H9 (cell line): Measurements from ENCODE around the gene VIPR2. TPM values are rescaled to one million over a fixed set of nuclear protein-coding genes. Genes with fewer than 3 reads are reported as not detected.
"Not testable (repeated sequence)": the region's sequence is repeated elsewhere in the genome, so short reads cannot be mapped to it uniquely, and the experiment has no call there.

Experiments used
- DNase-seq: peaks from one replicate; pipeline ENCODE4 v3.0.0-alpha.2; 2017
- H2AFZ ChIP-seq: one replicate; pipeline ENCODE4 v1.6.1; 2013; ENCODE audit warnings: mild to moderate bottlenecking, low read length, control low read depth, moderate library complexity
- H2AK5ac ChIP-seq: 2 replicates; pipeline ENCODE4 v1.6.1; 2013; ENCODE audit warnings: low read length, control low read depth, mixed read lengths; ENCODE audit not compliant: insufficient read length
- H2BK120ac ChIP-seq: one replicate; pipeline ENCODE4 v1.6.1; 2013; ENCODE audit warnings: low read depth, mild to moderate bottlenecking, low read length, control low read depth, inconsistent platforms; ENCODE audit not compliant: poor library complexity, severe bottlenecking
- H2BK12ac ChIP-seq: 2 replicates; pipeline ENCODE4 v1.6.1; 2013; ENCODE audit warnings: low read length, control low read depth, mixed read lengths, low read depth; ENCODE audit not compliant: insufficient read length
- H2BK15ac ChIP-seq: 2 replicates; pipeline ENCODE4 v1.6.1; 2013; ENCODE audit warnings: low read depth, low read length, control low read depth
- H2BK20ac ChIP-seq: one replicate; pipeline ENCODE4 v1.6.1; 2013; ENCODE audit warnings: low read depth, mild to moderate bottlenecking, low read length, control low read depth, inconsistent platforms; ENCODE audit not compliant: poor library complexity, severe bottlenecking
- H2BK5ac ChIP-seq: 2 replicates; pipeline ENCODE4 v1.6.1; 2013; ENCODE audit warnings: low read length, control low read depth, mixed read lengths; ENCODE audit not compliant: insufficient read length
- H3K14ac ChIP-seq: 2 replicates; pipeline ENCODE4 v1.6.1; 2013; ENCODE audit warnings: low read length, control low read depth; ENCODE audit not compliant: insufficient read depth
- H3K18ac ChIP-seq: 2 replicates; pipeline ENCODE4 v1.6.1; 2013; ENCODE audit warnings: low read depth, mild to moderate bottlenecking, mixed read lengths, low read length, control low read depth; ENCODE audit not compliant: insufficient read length
- H3K23ac ChIP-seq: 2 replicates; pipeline ENCODE4 v1.6.1; 2013; ENCODE audit warnings: low read length, control low read depth, mixed read lengths, low read depth; ENCODE audit not compliant: insufficient read length
- H3K23me2 ChIP-seq: 2 replicates; pipeline ENCODE4 v1.6.1; 2013; ENCODE audit warnings: low read depth, mild to moderate bottlenecking, mixed read lengths, low read length, control low read depth; ENCODE audit not compliant: insufficient read length, poor library complexity, severe bottlenecking
- H3K27ac ChIP-seq: 2 replicates; pipeline ENCODE4 v1.5.1; 2013; ENCODE audit warnings: low read length, control low read depth, mixed read lengths, low read depth; ENCODE audit not compliant: insufficient read length
- H3K27me3 ChIP-seq: 2 replicates; pipeline ENCODE4 v1.6.1; 2013; ENCODE audit warnings: low read length, control low read depth, inconsistent platforms; ENCODE audit not compliant: insufficient read depth
- H3K4ac ChIP-seq: 2 replicates; pipeline ENCODE4 v1.6.1; 2013; ENCODE audit warnings: low read depth, mild to moderate bottlenecking, control low read depth, inconsistent platforms, low read length, moderate library complexity
- H3K4me1 ChIP-seq: 2 replicates; pipeline ENCODE4 v1.6.1; 2013; ENCODE audit warnings: low read length, control low read depth, inconsistent platforms; ENCODE audit not compliant: insufficient read depth
- H3K4me2 ChIP-seq: 2 replicates; pipeline ENCODE4 v1.6.1; 2013; ENCODE audit warnings: low read length, control low read depth, mixed read lengths; ENCODE audit not compliant: insufficient read length, insufficient read depth
- H3K56ac ChIP-seq: 2 replicates; pipeline ENCODE4 v1.6.1; 2013; ENCODE audit warnings: low read depth, mild to moderate bottlenecking, mixed read lengths, low read length, control low read depth; ENCODE audit not compliant: insufficient read length
- H3K79me1 ChIP-seq: 2 replicates; pipeline ENCODE4 v1.6.1; 2013; ENCODE audit warnings: low read depth, mild to moderate bottlenecking, moderate library complexity, low read length, control low read depth, inconsistent platforms; ENCODE audit not compliant: insufficient read depth, poor library complexity, severe bottlenecking
- H3K79me2 ChIP-seq: 2 replicates; pipeline ENCODE4 v1.6.1; 2013; ENCODE audit warnings: low read length, control low read depth, inconsistent platforms; ENCODE audit not compliant: insufficient read depth
- H3K9ac ChIP-seq: 2 replicates; pipeline ENCODE4 v1.6.1; 2013; ENCODE audit warnings: low read length, control low read depth, mixed read lengths; ENCODE audit not compliant: insufficient read length; ENCODE audit errors: extremely low read depth
- H3K9me3 ChIP-seq: one replicate; pipeline ENCODE4 v1.6.1; 2013; ENCODE audit warnings: low read depth, low read length, inconsistent platforms; ENCODE audit not compliant: control insufficient read depth
- H3T11ph ChIP-seq: one replicate; pipeline ENCODE4 v1.6.1; 2013; ENCODE audit warnings: mild to moderate bottlenecking, low read length, control low read depth, inconsistent platforms
- H4K20me1 ChIP-seq: one replicate; pipeline ENCODE4 v1.6.1; 2013; ENCODE audit not compliant: control insufficient read depth, insufficient read length, insufficient read depth
- H4K5ac ChIP-seq: 2 replicates; pipeline ENCODE4 v1.6.1; 2013; ENCODE audit warnings: low read depth, mild to moderate bottlenecking, mixed read lengths, low read length, control low read depth; ENCODE audit not compliant: insufficient read length
- H4K8ac ChIP-seq: replicated peaks from 2 replicates; pipeline ENCODE4 v1.6.1; 2013; ENCODE audit warnings: low read length, control low read depth, mixed read lengths, low read depth; ENCODE audit not compliant: insufficient read length
- H4K91ac ChIP-seq: 2 replicates; pipeline ENCODE4 v1.6.1; 2013; ENCODE audit warnings: low read depth, mild to moderate bottlenecking, moderate library complexity, mixed read lengths, low read length, control low read depth; ENCODE audit not compliant: insufficient read length
- H3K27ac Mint-ChIP-seq, 3 experiments: 2 replicates in 2 of 3; 3 replicates in 1 of 3; pipeline ENCODE4 v1.8.0; 2020 to 2021; ENCODE audit warnings: mixed read lengths in 3 of 3, mild to moderate bottlenecking in 1 of 3, moderate library complexity in 1 of 3
- H3K27me3 Mint-ChIP-seq: 2 replicates; pipeline ENCODE4 v1.8.0; 2021; ENCODE audit warnings: low read depth, mild to moderate bottlenecking, moderate library complexity, mixed read lengths
- H3K36me3 Mint-ChIP-seq, 3 experiments: 2 replicates in 2 of 3; 3 replicates in 1 of 3; pipeline ENCODE4 v1.8.0; 2020 to 2021; ENCODE audit warnings: low read depth in 3 of 3, mixed read lengths in 3 of 3; ENCODE audit not compliant: insufficient read depth in 1 of 3
- H3K4me1 Mint-ChIP-seq, 2 experiments: 2 replicates each; pipeline ENCODE4 v1.8.0; 2020; ENCODE audit warnings: mixed read lengths in 2 of 2
- H3K4me3 Mint-ChIP-seq, 2 experiments: 2 replicates in 1 of 2; 3 replicates in 1 of 2; pipeline ENCODE4 v1.8.0; 2020 to 2021; ENCODE audit warnings: mild to moderate bottlenecking in 2 of 2, mixed read lengths in 2 of 2, moderate library complexity in 1 of 2
- H3K9me3 Mint-ChIP-seq, 2 experiments: 2 replicates in 1 of 2; 3 replicates in 1 of 2; pipeline ENCODE4 v1.8.0; 2020; ENCODE audit warnings: mild to moderate bottlenecking in 2 of 2, mixed read lengths in 2 of 2, moderate library complexity in 1 of 2
- WGBS: extraction: QIAGEN DNeasy Blood & Tissue Kit; methylation state at CpG from one replicate; pipeline ENCODE4 v1.1.7; 2013; ENCODE audit warnings: missing lambda C conversion rate, low lambda C conversion rate, mixed read lengths; ENCODE audit not compliant: insufficient read length; ENCODE audit errors: extremely low coverage; 5-methylcytosine and 5-hydroxymethylcytosine counted together
- total RNA-seq: library from RNA; stranded (reverse); gene quantifications from 2 replicates; pipeline ENCODE4 v1.2.1, GENCODE V29; 2021
- TF ChIP-seq, protein P1 (sequence below): fragments of 200-600 bp; sonication (generic); conservative IDR thresholded peaks from 3 replicates; pipeline ENCODE4 v1.8.0; 2021; ENCODE audit warnings: antibody characterized with exemption, mild to moderate bottlenecking

Gene VIPR2
- total RNA-seq, 1 experiment from 2014 or later = 1.6 TPM

DNA sequence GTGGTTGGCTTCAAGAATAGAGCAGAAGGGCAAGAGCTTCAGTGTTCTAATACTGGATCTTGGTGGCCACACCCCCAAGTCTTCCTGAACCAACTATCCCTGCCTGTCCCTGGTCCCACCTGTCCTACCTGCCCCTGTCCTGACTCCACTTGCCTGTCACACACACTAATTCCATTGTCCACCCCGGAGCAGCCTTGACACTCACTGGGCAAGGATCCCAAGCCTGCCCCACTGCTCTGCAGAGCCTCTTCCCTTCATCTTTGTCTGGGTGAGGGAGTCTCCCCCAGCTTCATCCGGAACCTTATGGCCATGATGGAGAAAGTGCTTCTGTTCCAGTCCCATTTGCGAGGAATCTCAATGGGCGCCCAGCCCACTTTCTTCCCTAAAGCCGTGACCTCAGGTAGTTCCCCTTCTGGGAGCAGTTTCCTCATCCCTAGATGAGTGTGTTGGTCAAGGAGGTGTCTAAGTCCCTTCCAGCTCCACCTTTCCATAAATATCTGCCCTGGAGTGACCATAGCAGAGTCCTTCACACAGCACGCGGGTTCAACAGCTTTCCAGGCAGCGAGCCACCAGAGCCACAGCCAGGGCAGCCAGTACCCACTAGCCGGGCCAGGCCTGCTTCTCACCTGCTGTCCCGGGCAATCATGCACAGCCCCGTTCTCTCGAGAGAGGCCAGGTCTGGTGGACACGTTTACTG lies 61.5 kb downstream of the VIPR2 start:
- Mint-ChIP-seq H3K4me1 (no peaks in the 10 kb centered on the region; a peak in 1 of 4 replicates), H3K27me3 (peaks cover 10% of the 10 kb centered on the region; the same call in 1 of the 2 replicates), H3K36me3 (no peaks in the 10 kb centered on the region; a peak in 1 of 7 replicates), H3K9me3 (no peaks in the 10 kb centered on the region; a peak in 1 of 5 replicates), H3K27ac (no peak overlapping the region), H3K4me3 (no peak overlapping the region)
- Histone ChIP-seq H3K23ac (no peak overlapping the region), H3K23me2 (no peaks in the 10 kb centered on the region), H3K27ac (no peak overlapping the region), H3K14ac (no peak overlapping the region), H2BK15ac (no peak overlapping the region), H3T11ph (no peak overlapping the region), H4K8ac (no peak overlapping the region), H2BK12ac (no peak overlapping the region), H3K4me1 (no peaks in the 10 kb centered on the region), H4K20me1 (no peaks in the 10 kb centered on the region), H3K79me2 (no peaks in the 10 kb centered on the region), H3K27me3 (no peaks in the 10 kb centered on the region), H3K4me2 (no peak overlapping the region), H3K4ac (no peak overlapping the region), H2BK5ac (no peak overlapping the region), H2AK5ac (no peak overlapping the region), H4K91ac (no peak overlapping the region), H3K56ac (no peak overlapping the region), H3K18ac (no peak overlapping the region), H2BK20ac (no peak overlapping the region), H2AFZ (no peak overlapping the region), H3K79me1 (no peaks in the 10 kb centered on the region), H3K9me3 (no peaks in the 10 kb centered on the region), H3K9ac (no peak overlapping the region), H2BK120ac (no peak overlapping the region), H4K5ac (no peak overlapping the region)
- TF ChIP-seq, protein P1, sequence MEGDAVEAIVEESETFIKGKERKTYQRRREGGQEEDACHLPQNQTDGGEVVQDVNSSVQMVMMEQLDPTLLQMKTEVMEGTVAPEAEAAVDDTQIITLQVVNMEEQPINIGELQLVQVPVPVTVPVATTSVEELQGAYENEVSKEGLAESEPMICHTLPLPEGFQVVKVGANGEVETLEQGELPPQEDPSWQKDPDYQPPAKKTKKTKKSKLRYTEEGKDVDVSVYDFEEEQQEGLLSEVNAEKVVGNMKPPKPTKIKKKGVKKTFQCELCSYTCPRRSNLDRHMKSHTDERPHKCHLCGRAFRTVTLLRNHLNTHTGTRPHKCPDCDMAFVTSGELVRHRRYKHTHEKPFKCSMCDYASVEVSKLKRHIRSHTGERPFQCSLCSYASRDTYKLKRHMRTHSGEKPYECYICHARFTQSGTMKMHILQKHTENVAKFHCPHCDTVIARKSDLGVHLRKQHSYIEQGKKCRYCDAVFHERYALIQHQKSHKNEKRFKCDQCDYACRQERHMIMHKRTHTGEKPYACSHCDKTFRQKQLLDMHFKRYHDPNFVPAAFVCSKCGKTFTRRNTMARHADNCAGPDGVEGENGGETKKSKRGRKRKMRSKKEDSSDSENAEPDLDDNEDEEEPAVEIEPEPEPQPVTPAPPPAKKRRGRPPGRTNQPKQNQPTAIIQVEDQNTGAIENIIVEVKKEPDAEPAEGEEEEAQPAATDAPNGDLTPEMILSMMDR = no peak
- DNase-seq = peak; percentile 17
- no CpG with 5 or more reads among the region's 13 CpGs for WGBS

DNA sequence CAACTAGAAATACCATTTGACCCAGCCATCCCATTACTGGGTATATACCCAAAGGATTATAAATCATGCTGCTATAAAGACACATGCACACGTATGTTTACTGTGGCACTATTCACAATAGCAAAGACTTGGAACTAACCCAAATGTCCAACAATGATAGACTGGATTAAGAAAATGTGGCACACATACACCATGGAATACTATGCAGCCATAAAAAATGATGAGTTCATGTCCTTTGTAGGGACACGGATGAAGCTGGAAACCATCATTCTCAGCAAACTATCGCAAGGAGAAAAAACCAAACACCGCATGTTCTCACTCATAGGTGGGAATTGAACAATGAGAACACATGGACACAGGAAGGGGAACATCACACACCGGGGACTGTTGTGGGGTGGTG lies 62.6 kb downstream of the VIPR2 start:
- not testable (repeated sequence) for H3K4me1 Mint-ChIP-seq, H4K20me1 ChIP-seq, H3K9me3 ChIP-seq, H4K91ac ChIP-seq, H3K4me3 Mint-ChIP-seq, H4K8ac ChIP-seq, H2BK15ac ChIP-seq, H3K36me3 Mint-ChIP-seq, H2BK20ac ChIP-seq, H3K27me3 ChIP-seq, H3K23ac ChIP-seq, H3T11ph ChIP-seq, H3K27me3 Mint-ChIP-seq, H3K79me1 ChIP-seq, H3K79me2 ChIP-seq, H4K5ac ChIP-seq, H3K27ac Mint-ChIP-seq, H3K18ac ChIP-seq, H2BK12ac ChIP-seq, H2AK5ac ChIP-seq, H3K9ac ChIP-seq, H3K9me3 Mint-ChIP-seq, H2BK5ac ChIP-seq, H2AFZ ChIP-seq, H3K56ac ChIP-seq, H3K4ac ChIP-seq, H3K4me1 ChIP-seq, H3K23me2 ChIP-seq, H2BK120ac ChIP-seq, H3K4me2 ChIP-seq, H3K14ac ChIP-seq, DNase-seq, H3K27ac ChIP-seq
- WGBS = no CpG with 5 or more reads among the region's 5 CpGs
